Measurements from ENCODE around the gene SPIB. TPM values are rescaled to one million over a fixed set of nuclear protein-coding genes. Genes with fewer than 3 reads are reported as not detected.

Gene SPIB
- total RNA-seq, 2 donors from 2014 or later, result 0.33 TPM; not detected in 1

GRCh38 chr19:50416034-50416977 is 2.4 kb upstream of the SPIB start:
- peak; percentile 77 for DNase-seq (ENCODE audit: low spot score)
- intact Hi-C loops (cut with DNase I), result loop anchor here in 1 of 2 donors (10.0 kb wide), 1 partner anchor 52 kb away; the partner anchor contains the start of gene NAPSA

- intact Hi-C loops (cut with DNase I), result loop anchor here in 1 of 2 donors (10.0 kb wide), 1 partner anchor 53 kb away; the partner anchor contains the start of gene NAPSA
- no peak for DNase-seq (ENCODE audit: low spot score)
Measured at GRCh38 chr19:50417111-50418081, 1.3 kb upstream of the SPIB start.

GRCh38 chr19:50419022-50419579 is 363 bp downstream of the SPIB start:
- intact Hi-C loops (cut with DNase I), result loop anchor here in 1 of 2 donors (10.0 kb wide), 1 partner anchor 54 kb away; the partner anchor contains the start of gene NAPSA
- no peak for DNase-seq (ENCODE audit: low spot score)

GRCh38 chr19:50419580-50420035 is 870 bp downstream of the SPIB start:
- intact Hi-C loops (cut with DNase I), result loop anchor here in 1 of 2 donors (10.0 kb wide), 1 partner anchor 55 kb away; the partner anchor contains the start of gene NAPSA
- DNase-seq (ENCODE audit: low spot score), result no peak

GRCh38 chr19:50420127-50420526 is 1.4 kb downstream of the SPIB start:
- DNase-seq (ENCODE audit: low spot score), result no peak
- intact Hi-C loops (cut with DNase I), result no loop called here

GRCh38 chr19:50420808-50421207 is 2.1 kb downstream of the SPIB start:
- intact Hi-C loops (cut with DNase I), result no loop called here
- no peak for DNase-seq (ENCODE audit: low spot score)

GRCh38 chr19:50422397-50423278 is 3.9 kb downstream of the SPIB start:
- no peak for DNase-seq (ENCODE audit: low spot score)
- intact Hi-C loops (cut with DNase I), result no loop called here

GRCh38 chr19:50423279-50424113 is 4.8 kb downstream of the SPIB start:
- no peak for DNase-seq (ENCODE audit: low spot score)
- intact Hi-C loops (cut with DNase I), result no loop called here

GRCh38 chr19:50425581-50425980 is 6.8 kb downstream of the SPIB start:
- intact Hi-C loops (cut with DNase I), result no loop called here
- DNase-seq (ENCODE audit: low spot score), result no peak

- no peak for DNase-seq (ENCODE audit: low spot score)
- intact Hi-C loops (cut with DNase I), result no loop called here
Measured at GRCh38 chr19:50427318-50427925, 8.7 kb downstream of the SPIB start.

GRCh38 chr19:50427997-50428425 is 9.3 kb downstream of the SPIB start:
- intact Hi-C loops (cut with DNase I), result no loop called here
- DNase-seq (ENCODE audit: low spot score), result peak; percentile 98

GRCh38 chr19:50428772-50429463 is 10.2 kb downstream of the SPIB start:
- intact Hi-C loops (cut with DNase I), result no loop called here
- DNase-seq (ENCODE audit: low spot score), result no peak

- intact Hi-C loops (cut with DNase I), result no loop called here
- no peak for DNase-seq (ENCODE audit: low spot score)
Measured at GRCh38 chr19:50430888-50431342, 12.2 kb downstream of the SPIB start.

GRCh38 chr19:50431343-50432220 is 12.8 kb downstream of the SPIB start:
- intact Hi-C loops (cut with DNase I), result no loop called here
- DNase-seq (ENCODE audit: low spot score), result peak; percentile 95

All from posterior vena cava (tissue), 2 donors.